Lower lobe of right lung (tissue), 2 donors: ENCODE data around the gene HLA-B. TPM values are rescaled to one million over a fixed set of nuclear protein-coding genes. Genes with fewer than 3 reads are reported as not detected.

Experiments used
- ATAC-seq, 2 donors: fragments of 200-7000 bp; cut with Tn5 transposase; one replicate each; pipeline ENCODE4 v1.9.1; 2020 to 2022; ENCODE audit warnings: mild to moderate bottlenecking in 2 of 2, moderate library complexity in 2 of 2
- DNase-seq: peaks from one replicate; pipeline ENCODE4 v3.0.0-alpha.2; 2020
- H3K27ac ChIP-seq: fragments of 200-600 bp; one replicate; pipeline ENCODE4 v1.8.0; 2022
- H3K27me3 ChIP-seq: fragments of 200-600 bp; one replicate; pipeline ENCODE4 v1.8.0; 2022; ENCODE audit warnings: low read depth
- H3K36me3 ChIP-seq: fragments of 200-600 bp; one replicate; pipeline ENCODE4 v1.8.0; 2022; ENCODE audit warnings: mild to moderate bottlenecking
- H3K4me1 ChIP-seq: fragments of 200-600 bp; one replicate; pipeline ENCODE4 v1.8.0; 2022
- H3K4me3 ChIP-seq: fragments of 200-600 bp; one replicate; pipeline ENCODE4 v1.8.0; 2022; ENCODE audit warnings: mild to moderate bottlenecking
- H3K9me3 ChIP-seq: fragments of 200-600 bp; one replicate; pipeline ENCODE4 v1.8.0; 2022
- CTCF ChIP-seq: fragments of 200-600 bp; IDR thresholded peaks from one replicate; pipeline ENCODE4 v1.8.0; 2022; ENCODE audit warnings: antibody characterized with exemption, mild to moderate bottlenecking
- intact Hi-C: fragments of 100-400 bp; cut with DNase I; formaldehyde crosslinking; loops from one replicate; pipeline ENCODE4 v1.11.0; 2022
- total RNA-seq: library from RNA; stranded (reverse); fragmentation: NEBNext Ultra II Directional; extraction: Animal tissue kit (Norgen Biotek cat#: 25700); gene quantifications from one replicate; pipeline ENCODE4 v1.2.1, GENCODE V29; 2021
- donor health status: DM: no; HTN: yes; CAD: no; lungs with severe emphysema.

HLA-B gene
- total RNA-seq, 1 donor from 2014 or later, result 2,736 TPM

GRCh38 chr6:31386977-31387376, 30.0 kb upstream of the HLA-B start:
- no peaks in the 10 kb centered on the region for H3K4me1 ChIP-seq
- no peak overlapping the region for H3K4me3 ChIP-seq
- no peak for TF ChIP-seq CTCF
- no peak for DNase-seq
- H3K36me3 ChIP-seq, result no peaks in the 10 kb centered on the region
- H3K27me3 ChIP-seq, result no peaks in the 10 kb centered on the region
- H3K9me3 ChIP-seq, result no peaks in the 10 kb centered on the region
- no peak overlapping the region for H3K27ac ChIP-seq
- no peak for ATAC-seq
- intact Hi-C loops, result no loop called here

GRCh38 chr6:31386099-31386498, 29.1 kb upstream of the HLA-B start:
- no peaks in the 10 kb centered on the region for H3K4me1 ChIP-seq
- no peak for TF ChIP-seq CTCF
- ATAC-seq (peak; percentile 61 to 79), DNase-seq (no peak)
- H3K27ac ChIP-seq, result no peak overlapping the region
- H3K9me3 ChIP-seq, result no peaks in the 10 kb centered on the region
- H3K27me3 ChIP-seq, result no peaks in the 10 kb centered on the region
- no peak overlapping the region for H3K4me3 ChIP-seq
- no peaks in the 10 kb centered on the region for H3K36me3 ChIP-seq
- intact Hi-C loops, result no loop called here

GRCh38 chr6:31385041-31385440, 28.1 kb upstream of the HLA-B start:
- H3K27ac ChIP-seq, result no peak overlapping the region
- no peaks in the 10 kb centered on the region for H3K9me3 ChIP-seq
- no peak for TF ChIP-seq CTCF
- DNase-seq, result no peak
- intact Hi-C loops, result no loop called here
- ATAC-seq, result no peak
- no peaks in the 10 kb centered on the region for H3K27me3 ChIP-seq
- no peaks in the 10 kb centered on the region for H3K36me3 ChIP-seq
- H3K4me3 ChIP-seq, result no peak overlapping the region
- no peaks in the 10 kb centered on the region for H3K4me1 ChIP-seq

GRCh38 chr6:31383149-31383548, 26.2 kb upstream of the HLA-B start:
- no peaks in the 10 kb centered on the region for H3K4me1 ChIP-seq
- H3K36me3 ChIP-seq, result no peaks in the 10 kb centered on the region
- H3K27me3 ChIP-seq, result peaks cover 3% of the 10 kb centered on the region
- H3K9me3 ChIP-seq, result no peaks in the 10 kb centered on the region
- no peak overlapping the region for H3K4me3 ChIP-seq
- no peak for ATAC-seq
- H3K27ac ChIP-seq, result no peak overlapping the region
- no peak for TF ChIP-seq CTCF
- no peak for DNase-seq
- intact Hi-C loops, result no loop called here

GRCh38 chr6:31381666-31382065, 24.7 kb upstream of the HLA-B start:
- Histone ChIP-seq H3K27me3 (peaks cover 13% of the 10 kb centered on the region), H3K27ac (no peak overlapping the region), H3K4me1 (no peaks in the 10 kb centered on the region), H3K4me3 (no peak overlapping the region), H3K9me3 (no peaks in the 10 kb centered on the region), H3K36me3 (no peaks in the 10 kb centered on the region)
- TF ChIP-seq CTCF, result no peak
- DNase-seq, result no peak
- intact Hi-C loops, result no loop called here
- ATAC-seq, result no peak

- peak; percentile 37 to 75 for ATAC-seq
Measured at GRCh38 chr6:31379850-31380249, 22.9 kb upstream of the HLA-B start.

More at GRCh38 chr6:31379850-31380249, 22.9 kb upstream of the HLA-B start:
- H3K27ac ChIP-seq, result no peak overlapping the region
- DNase-seq, result no peak
- H3K4me1 ChIP-seq, result no peaks in the 10 kb centered on the region
- TF ChIP-seq CTCF, result no peak
- no peak overlapping the region for H3K4me3 ChIP-seq
- no peaks in the 10 kb centered on the region for H3K36me3 ChIP-seq
- intact Hi-C loops, result no loop called here
- H3K27me3 ChIP-seq, result peaks cover 13% of the 10 kb centered on the region
- H3K9me3 ChIP-seq, result no peaks in the 10 kb centered on the region
